ENCODE data around the gene PEX5. TPM values are rescaled to one million over a fixed set of nuclear protein-coding genes. Genes with fewer than 3 reads are reported as not detected.

Gene PEX5
- total RNA-seq, 2 experiments from 2014 or later, result 54.4 to 99.9 TPM

- no peak overlapping the region for H2AFZ ChIP-seq (ENCODE audit: low read length)
- BruUV-seq (replicated peaks), result no TSS peak
- no peaks in the 10 kb centered on the region for H3K9me3 ChIP-seq (ENCODE audit: low read length)
- H3K4me2 ChIP-seq (ENCODE audit: low read length), result no peak overlapping the region
- ChIA-PET CTCF (ENCODE audit: unreplicated experiment) (no interaction called here), POLR2A (no interaction called here)
- no peak overlapping the region for H3K4me3 ChIP-seq (ENCODE audit: low read depth, low read length, poor library complexity, severe bottlenecking)
- intact Hi-C loops (cut with micrococcal nuclease; ENCODE audit: unreplicated experiment), result no loop called here
- DNase-seq (ENCODE audit: low spot score), result no peak
- no peaks in the 10 kb centered on the region for H4K20me1 ChIP-seq (ENCODE audit: insufficient read depth, low read length)
- H3K9me2 ChIP-seq (ENCODE audit: insufficient read depth, low read length), result no peaks in the 10 kb centered on the region
- no peaks in the 10 kb centered on the region for H3K79me2 ChIP-seq (ENCODE audit: insufficient read depth, low read depth, low read length)
- H3K4me1 ChIP-seq (ENCODE audit: insufficient read depth, low read length, poor library complexity, severe bottlenecking), result no peaks in the 10 kb centered on the region
- TF ChIP-seq EZH2phosphoT487 (IDR thresholded peaks at IDR 0.05; ENCODE audit: borderline replicate concordance, low read depth, low read length) (no peak), CTCF (conservative IDR thresholded peaks at IDR 0.05; ENCODE audit: low read length) (no peak)
- no peaks in the 10 kb centered on the region for H3K36me3 ChIP-seq (ENCODE audit: insufficient read depth, low read length)
- H3K27ac ChIP-seq (ENCODE audit: low read depth, low read length, poor library complexity, severe bottlenecking), result no peak overlapping the region
Observed at GRCh38 chr12:7229741-7230140, 40.3 kb downstream of the PEX5 start.

GRCh38 chr12:7241404-7242005 is 52.0 kb downstream of the PEX5 start:
- POLR2A ChIA-PET, result interaction anchor here (0.6 kb wide), 1 partner anchor 688 kb away, joined by 4 read pairs; no protein-coding TSS in a partner anchor
- no peak for DNase-seq (ENCODE audit: low spot score)
- Histone ChIP-seq H3K9me3 (ENCODE audit: low read length) (peaks cover 6% of the 10 kb centered on the region; the same call in 1 of the 2 replicates), H4K20me1 (ENCODE audit: insufficient read depth, low read length) (no peaks in the 10 kb centered on the region), H3K4me2 (ENCODE audit: low read length) (no peak overlapping the region), H3K4me1 (ENCODE audit: insufficient read depth, low read length, poor library complexity, severe bottlenecking) (no peaks in the 10 kb centered on the region), H2AFZ (ENCODE audit: low read length) (no peak overlapping the region), H3K9me2 (ENCODE audit: insufficient read depth, low read length) (no peaks in the 10 kb centered on the region), H3K27ac (ENCODE audit: low read depth, low read length, poor library complexity, severe bottlenecking) (no peak overlapping the region), H3K79me2 (ENCODE audit: insufficient read depth, low read depth, low read length) (no peaks in the 10 kb centered on the region), H3K36me3 (ENCODE audit: insufficient read depth, low read length) (no peaks in the 10 kb centered on the region), H3K4me3 (ENCODE audit: low read depth, low read length, poor library complexity, severe bottlenecking) (no peak overlapping the region)
- TF ChIP-seq EZH2phosphoT487 (IDR thresholded peaks at IDR 0.05; ENCODE audit: borderline replicate concordance, low read depth, low read length) (no peak), CTCF (conservative IDR thresholded peaks at IDR 0.05; ENCODE audit: low read length) (no peak)
- no TSS peak for BruUV-seq (replicated peaks)
- intact Hi-C loops (cut with micrococcal nuclease; ENCODE audit: unreplicated experiment), result no loop called here
- CTCF ChIA-PET (ENCODE audit: unreplicated experiment), result interaction anchor here (0.5 kb wide), 1 partner anchor 96 kb away, joined by 3 read pairs; no protein-coding TSS in a partner anchor

Measured in OCI-LY7 (cell line).